ENCODE results near the gene ATP6V1B1.

DNA sequence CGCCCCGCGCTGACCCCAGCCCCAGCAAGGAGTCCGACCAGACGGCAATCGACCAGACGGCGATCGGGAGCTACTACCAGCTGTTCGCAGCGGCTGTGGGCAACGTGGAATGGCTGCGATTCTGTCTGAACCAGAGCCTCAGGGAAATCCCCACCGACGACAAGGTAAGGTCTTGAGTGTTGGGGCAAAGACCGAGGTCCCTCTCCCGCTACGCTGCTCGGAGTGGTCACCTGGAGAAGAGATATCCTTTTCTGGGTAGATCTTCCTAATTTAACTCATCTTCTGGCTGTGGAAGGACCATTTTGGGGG is 43.4 kb downstream of the ATP6V1B1 start:
- no peak for TF ChIP-seq POLR2A (IDR thresholded peaks at IDR 0.05; ENCODE audit: extremely low read depth, insufficient read length)
- TF ChIP-seq, protein P1, sequence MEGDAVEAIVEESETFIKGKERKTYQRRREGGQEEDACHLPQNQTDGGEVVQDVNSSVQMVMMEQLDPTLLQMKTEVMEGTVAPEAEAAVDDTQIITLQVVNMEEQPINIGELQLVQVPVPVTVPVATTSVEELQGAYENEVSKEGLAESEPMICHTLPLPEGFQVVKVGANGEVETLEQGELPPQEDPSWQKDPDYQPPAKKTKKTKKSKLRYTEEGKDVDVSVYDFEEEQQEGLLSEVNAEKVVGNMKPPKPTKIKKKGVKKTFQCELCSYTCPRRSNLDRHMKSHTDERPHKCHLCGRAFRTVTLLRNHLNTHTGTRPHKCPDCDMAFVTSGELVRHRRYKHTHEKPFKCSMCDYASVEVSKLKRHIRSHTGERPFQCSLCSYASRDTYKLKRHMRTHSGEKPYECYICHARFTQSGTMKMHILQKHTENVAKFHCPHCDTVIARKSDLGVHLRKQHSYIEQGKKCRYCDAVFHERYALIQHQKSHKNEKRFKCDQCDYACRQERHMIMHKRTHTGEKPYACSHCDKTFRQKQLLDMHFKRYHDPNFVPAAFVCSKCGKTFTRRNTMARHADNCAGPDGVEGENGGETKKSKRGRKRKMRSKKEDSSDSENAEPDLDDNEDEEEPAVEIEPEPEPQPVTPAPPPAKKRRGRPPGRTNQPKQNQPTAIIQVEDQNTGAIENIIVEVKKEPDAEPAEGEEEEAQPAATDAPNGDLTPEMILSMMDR (IDR thresholded peaks at IDR 0.05; ENCODE audit: low read depth, low read length), result no peak
- TF ChIP-seq MYC (IDR thresholded peaks at IDR 0.05; ENCODE audit: low read depth, low read length), result no peak

Measured in NB4 (cell line).